Stimulated activated CD4-positive, alpha-beta T cell treated with anti-CD3 and anti-CD28 coated beads, Interleukin-12 subunit alpha, Interleukin-12 subunit beta, amount 100 ng/mL, for 24 hours (primary cell): ENCODE results near the gene MSANTD2.
A peak's percentile ranks its signal among the peaks of the same experiment; 100 is the strongest.
"Not testable (repeated sequence)": the region's sequence is repeated elsewhere in the genome, so short reads cannot be mapped to it uniquely, and the experiment has no call there.

ENCODE experiments used
- DNase-seq, 2 experiments: peaks; one replicate each; pipeline ENCODE4 v3.0.0-alpha.2; 2020; ENCODE audit warnings: low read depth in 2 of 2

The MSANTD2 gene

GRCh38 chr11:124776865-124777645 is 23.2 kb downstream of the MSANTD2 start:
- DNase-seq: no peak

- not testable (repeated sequence) for DNase-seq
Observed at GRCh38 chr11:124770959-124771358, 29.2 kb downstream of the MSANTD2 start.

GRCh38 chr11:124769806-124770774 is 30.1 kb downstream of the MSANTD2 start:
- DNase-seq: no peak

- no peak for DNase-seq
Observed at GRCh38 chr11:124768914-124769313, 31.3 kb downstream of the MSANTD2 start.

DNA sequence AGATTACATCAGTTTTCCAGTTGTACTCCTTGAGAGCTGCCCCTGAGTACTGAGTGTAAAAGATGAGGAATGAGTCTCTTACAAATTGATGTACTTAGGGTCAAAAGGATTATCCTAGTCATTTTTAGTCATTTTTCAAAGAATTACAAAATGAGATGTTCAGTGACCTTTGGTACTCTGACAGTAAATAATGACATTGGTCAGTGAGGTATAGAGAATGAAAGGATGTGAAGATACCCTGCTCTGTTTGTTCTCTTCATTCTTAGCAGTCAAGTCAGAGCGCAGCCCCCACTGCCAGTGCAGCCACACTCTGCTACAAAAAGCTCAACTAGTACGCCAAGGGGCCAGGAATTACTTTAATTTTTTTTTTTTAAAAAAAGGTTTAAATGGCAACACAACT is 34.0 kb downstream of the MSANTD2 start:
- DNase-seq: no peak

DNA sequence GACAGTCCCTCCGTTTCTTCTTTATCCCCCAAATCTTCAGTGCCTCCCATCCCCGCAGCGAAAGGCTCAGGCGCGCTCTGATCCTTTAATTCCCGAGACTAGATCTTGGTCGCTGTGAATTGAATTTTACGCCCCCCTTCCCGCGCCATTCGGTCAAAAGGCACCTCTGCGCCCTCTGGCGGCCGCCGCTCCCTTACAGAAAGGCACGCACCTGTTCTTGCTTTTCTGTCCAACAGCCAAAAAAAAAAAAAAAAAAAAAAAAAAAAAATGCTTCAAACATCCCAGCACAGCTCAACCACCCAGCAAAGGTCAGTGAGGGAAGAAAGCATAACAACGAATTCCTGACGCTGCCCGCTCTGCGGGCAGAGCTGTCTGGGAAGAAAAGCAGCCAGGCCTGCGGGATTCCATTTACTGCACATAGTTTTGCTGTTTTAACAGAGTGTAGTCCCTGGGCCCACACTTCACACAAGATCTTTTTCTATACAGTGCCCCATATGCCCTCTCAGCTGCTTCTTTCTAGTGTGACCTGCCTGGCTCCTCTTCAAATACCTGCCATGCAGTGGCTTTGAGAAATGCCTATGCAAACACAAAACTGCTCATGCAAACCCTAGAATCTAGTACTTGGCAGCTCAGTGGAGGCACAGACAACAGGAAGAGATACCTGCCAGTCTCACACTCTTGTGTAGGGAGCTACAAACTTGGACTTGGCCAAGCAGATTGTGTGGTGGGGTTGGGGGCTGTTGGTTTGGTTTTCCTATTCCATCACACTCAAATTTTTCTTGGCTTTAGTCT is 36.9 kb downstream of the MSANTD2 start:
- peak in 1 of 2 experiments; percentile 83 for DNase-seq

DNA sequence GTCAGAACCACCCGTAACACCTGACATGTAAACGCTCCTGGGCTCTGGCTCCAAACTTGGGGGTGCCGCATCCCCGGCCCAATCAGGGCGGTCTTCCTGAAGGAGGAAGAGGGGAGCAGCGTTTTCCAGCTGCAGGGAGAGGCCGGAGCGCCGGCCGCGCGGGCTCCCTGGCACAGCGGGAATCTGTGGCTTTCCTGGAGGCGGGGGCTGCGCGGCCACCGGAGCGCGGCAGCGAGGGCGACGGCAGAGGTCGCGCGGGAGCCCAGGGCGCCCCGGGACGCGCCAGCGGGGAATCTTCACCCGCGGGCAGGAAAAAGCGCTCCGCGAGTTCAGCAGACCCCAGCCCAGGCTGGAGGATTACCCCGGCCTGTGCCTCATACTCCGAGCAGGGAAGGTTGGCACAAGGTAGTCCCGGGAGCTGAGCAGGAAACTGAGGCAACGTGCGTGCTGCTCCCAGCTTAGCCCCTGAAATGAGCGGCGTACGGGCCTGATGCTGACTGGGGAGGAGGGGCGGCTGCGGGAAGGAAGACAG is 37.5 kb downstream of the MSANTD2 start:
- DNase-seq: no peak

DNA sequence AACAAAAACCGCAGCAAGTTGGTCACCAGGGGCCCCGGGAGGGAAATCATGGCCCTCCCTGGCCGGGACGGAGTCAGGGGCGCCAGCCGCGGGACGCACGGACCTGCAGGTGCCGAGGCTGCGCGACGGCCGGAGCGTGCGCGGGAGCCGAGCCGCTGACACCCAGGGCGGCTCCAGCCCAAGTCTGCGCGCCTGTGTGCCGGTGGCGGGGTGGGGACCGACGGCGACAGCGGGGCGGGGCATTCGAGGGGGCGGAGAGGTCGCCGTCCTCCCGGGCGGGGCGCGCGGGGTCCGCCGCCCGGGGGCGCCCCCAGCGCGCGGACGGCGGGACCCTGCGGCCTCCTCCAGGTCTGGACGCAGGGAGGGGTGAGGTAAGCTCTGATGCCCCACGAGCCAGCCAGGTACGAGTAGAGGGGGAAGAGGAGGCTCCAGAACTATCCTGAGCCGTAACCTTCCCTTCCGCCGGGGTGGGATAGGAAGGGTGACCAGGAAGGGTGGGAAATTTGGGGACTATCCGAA is 38.0 kb downstream of the MSANTD2 start, which contains the start of gene ESAM:
Gene ESAM, minus strand, starts transcription at position 186 of the 519 bp plus-strand sequence. Its CDS starts 136 bp downstream, at position 50.
- DNase-seq: peak in 1 of 2 experiments; percentile 65

DNA sequence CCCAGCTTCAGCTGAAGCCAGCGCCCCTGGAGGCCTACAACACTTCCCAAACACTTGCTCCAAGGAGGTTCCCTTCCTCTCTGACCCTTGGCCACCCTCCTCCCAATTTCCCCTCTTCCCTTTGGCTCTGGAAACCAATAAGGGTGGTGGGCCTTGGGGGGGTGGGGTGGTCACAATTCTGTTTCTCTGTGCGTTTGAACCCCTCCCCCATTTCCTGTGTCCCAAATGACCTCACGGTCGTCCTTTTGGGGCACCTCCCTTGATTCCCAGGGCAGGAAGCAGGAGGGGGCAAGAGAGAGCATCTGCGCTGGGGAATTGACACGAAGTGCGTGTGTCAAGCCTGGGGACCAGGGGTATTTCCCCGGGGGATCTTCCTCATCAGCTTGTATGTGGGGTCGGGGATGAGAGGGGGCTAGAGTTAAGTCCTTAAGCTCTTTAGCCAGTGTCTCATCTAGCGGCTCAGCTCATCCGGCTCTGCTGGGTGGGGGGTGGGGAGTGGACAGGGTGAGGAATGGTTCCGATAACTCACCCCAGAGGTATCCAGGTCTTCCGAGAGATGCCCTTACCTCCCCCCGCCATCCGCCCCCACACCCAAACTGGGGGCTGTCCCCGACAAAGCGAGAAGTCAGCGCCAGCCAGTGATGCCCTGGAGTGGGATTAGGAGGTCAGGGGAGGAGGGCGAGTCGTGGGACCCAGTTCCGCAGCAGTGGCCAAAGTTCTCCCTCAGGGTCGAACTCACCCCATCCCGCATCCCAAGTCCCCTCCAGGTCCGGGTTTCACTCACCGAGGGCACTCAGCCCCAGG is 38.7 kb downstream of the MSANTD2 start:
- no peak for DNase-seq

DNA sequence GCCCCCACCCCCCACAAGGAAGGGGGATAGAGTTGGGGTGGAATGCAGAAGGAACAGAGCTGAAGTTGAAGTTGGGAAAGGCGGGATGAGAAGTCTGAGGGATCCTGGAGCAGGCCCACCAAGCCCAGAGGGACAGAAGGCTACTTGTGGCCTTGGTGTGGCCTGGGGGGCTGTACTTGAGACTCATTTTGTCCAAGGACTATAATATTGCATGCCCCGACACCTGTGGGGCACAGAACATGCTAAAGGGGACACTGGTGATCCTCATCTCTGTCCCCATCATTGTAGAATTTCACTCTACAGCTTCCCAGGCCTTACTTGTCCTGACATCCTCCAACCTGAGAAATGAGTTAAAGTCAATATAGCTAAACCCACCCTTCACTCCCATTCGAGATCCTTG is 39.4 kb downstream of the MSANTD2 start:
- DNase-seq: no peak

DNA sequence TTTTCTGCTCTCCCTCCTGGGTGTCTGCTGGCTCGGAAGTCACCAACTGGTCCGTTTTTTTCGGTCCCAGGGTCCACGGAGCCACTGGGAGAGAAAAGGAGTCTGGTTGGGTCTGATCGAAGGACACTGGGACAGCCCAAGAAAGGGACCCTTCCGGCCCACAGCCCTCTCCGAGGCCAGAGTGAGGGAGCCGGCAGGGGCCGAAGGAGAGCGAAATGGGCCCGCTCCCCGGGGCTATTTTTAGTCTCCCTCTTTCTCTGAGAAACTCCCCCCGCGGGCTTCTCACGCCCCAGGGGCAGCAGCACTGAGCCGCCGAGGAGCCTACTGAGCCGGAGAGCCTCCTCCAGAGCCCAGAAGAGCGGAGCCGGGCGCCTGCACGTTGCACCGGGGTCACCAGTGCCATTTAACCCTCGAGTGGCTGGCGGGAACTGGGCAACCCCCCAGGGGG is 40.0 kb downstream of the MSANTD2 start:
- DNase-seq: no peak

- no peak for DNase-seq
Observed at GRCh38 chr11:124759266-124760204, 40.7 kb downstream of the MSANTD2 start.

DNA sequence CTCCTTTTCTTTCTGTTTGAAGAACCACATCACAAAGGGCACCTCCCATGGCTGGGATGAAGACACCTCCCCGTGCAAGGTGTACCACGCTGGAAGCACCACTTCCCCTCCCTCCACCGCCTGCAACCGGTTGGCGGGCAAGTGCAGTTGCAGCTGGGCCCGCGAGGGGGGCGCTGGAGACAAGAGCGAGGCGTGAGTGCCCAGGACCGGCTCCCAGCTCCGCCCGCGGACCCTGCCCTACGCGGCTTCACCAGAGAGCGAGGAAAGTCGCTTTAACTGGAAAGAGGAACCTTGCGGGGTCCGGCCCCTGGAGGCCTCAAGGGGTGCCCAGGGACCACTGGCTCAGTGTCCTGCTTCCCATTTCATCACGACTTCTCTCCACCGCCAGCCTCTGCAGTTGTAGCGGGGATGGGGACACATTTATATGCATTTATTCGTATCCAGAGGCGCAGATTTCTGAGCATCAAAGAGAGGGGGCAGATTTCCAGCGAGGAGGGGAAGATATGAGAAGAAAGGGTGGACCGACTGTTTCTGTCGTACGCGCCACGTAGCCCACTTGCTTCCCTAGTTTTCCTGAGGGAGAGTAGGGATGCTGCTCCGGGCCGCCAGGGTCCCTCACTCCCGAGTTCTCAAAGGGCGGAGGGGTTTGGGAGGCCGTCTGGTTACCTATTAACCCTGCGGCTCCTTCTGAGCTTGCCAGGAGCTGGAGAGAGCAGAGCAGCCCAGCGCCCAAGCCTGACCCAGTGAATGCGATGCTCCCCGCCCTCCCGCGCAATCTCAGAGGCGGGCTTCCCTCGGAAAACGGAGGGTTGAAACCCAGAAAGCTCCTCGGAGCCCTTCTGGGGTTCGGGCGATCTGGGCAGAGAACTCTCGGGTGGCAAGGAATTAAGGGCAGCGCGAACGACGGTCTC is 41.6 kb downstream of the MSANTD2 start:
- DNase-seq: peak in 1 of 2 experiments; percentile 62

DNA sequence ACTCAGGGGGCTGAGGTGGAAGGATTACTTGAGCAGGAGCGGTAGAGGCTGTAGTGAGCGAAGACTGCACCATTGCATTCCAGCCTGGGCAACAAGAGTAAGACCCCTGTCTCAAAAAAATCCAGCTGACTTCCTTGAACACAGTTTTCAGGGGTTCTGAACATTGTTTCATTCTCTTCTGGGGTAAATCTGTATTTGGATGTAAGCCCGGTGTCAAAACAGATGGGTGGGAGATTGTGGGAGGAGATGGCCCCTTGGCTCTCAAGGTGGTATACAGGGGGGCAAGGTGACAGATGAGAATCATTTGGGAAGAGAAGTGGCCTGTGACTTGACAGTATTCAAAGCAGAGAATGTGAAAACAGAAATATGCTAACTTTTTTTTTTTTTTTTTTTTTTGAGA is 42.9 kb downstream of the MSANTD2 start:
- DNase-seq: no peak

GRCh38 chr11:124756753-124757227 is 43.4 kb downstream of the MSANTD2 start:
- no peak for DNase-seq

DNA sequence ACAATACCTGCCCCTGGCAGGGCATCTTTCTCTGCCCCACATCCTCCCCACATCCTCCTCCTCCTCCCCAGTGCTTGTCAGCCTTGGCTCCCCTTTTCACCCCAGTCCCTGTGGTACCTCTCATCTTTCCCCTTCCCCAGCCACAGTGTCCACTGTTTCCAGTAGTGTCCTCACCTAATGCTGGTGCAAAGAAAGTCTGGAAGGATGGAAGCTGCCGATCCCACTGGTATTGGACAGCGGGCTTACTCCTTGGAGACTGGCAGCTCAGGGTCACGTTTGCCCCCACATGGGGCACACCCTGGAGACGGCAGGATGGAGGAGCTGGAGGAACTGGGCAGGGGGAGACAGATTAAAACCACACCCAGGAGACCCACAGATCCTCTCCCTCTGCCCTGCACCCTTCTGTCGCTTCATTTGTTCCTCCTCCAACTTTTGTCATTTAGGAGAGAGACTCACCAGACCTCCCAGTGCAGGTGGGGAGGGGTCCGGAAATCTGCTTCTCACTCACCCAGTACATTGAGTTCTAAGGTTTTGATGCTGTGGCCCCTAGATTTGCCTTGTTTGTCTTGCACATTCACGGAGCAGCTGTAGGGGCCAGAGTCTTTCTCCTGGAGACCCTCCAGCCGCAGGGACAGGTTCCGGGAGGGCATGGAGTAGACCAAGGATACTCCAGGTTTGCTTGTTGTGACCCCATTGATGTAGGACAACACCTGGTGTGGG is 44.0 kb downstream of the MSANTD2 start:
- no peak for DNase-seq

- no peak for DNase-seq
Observed at GRCh38 chr11:124754710-124755109, 45.5 kb downstream of the MSANTD2 start.
